ENCODE results near the gene EVI5L. TPM values are rescaled to one million over a fixed set of nuclear protein-coding genes. Genes with fewer than 3 reads are reported as not detected.

The EVI5L gene
- polyA plus RNA-seq, 3 donors: 0.76 to 5.7 (median 1.3) TPM

DNA sequence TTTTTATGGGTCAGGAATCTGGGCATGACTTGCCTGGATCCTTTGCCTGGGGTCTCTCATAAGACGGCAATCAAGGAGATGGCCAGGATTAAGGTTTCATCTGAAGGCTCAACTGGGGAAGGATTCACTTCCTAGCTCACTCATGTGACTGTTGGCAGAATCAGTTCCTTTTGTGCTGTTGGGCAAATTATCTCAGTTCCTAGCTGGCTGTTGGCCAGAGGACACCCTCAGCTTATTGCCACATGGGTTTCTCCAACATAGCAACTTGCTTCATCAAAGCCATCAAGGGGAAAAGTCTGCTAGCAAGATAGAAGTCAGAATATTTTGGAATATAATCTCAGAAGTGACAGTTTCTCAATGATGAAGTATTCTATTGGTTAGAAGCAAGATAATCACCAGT, 12.2 kb upstream of the EVI5L start:
- H3K9me3 Mint-ChIP-seq: peaks cover 13 to 49% (median 39%) of the 10 kb centered on the region in 7 donors
- Histone ChIP-seq H3K9me3 (replicated peaks in 1 of 2; ENCODE audit: control insufficient read depth in 1 of 2, insufficient read depth in 1 of 2, low read length in 2 of 2) (peaks cover 30 to 43% of the 10 kb centered on the region in 2 donors), H3K9ac (ENCODE audit: insufficient read depth, low read length, poor library complexity, severe bottlenecking) (no peak overlapping the region), H4K20me1 (ENCODE audit: insufficient read depth, low read length) (no peaks in the 10 kb centered on the region), H2AFZ (ENCODE audit: insufficient read depth, low read depth, low read length, poor library complexity, severe bottlenecking) (no peak overlapping the region), H3K27me3 (ENCODE audit: control insufficient read depth in 2 of 2, insufficient read depth in 2 of 2, low read length in 2 of 2) (peaks cover 0 to 9% of the 10 kb centered on the region in 2 donors), H3K4me3 (replicated peaks in 1 of 3; ENCODE audit: low read depth in 2 of 3, low read length in 3 of 3) (no peak overlapping the region), H3K4me1 (ENCODE audit: control insufficient read depth in 1 of 2, insufficient read depth in 2 of 2, low read length in 2 of 2) (peaks cover 12 to 14% of the 10 kb centered on the region in 2 donors), H3K4me2 (replicated peaks; ENCODE audit: extremely low read depth, low read length, poor library complexity, severe bottlenecking) (no peak overlapping the region), H3K36me3 (replicated peaks in 1 of 2; ENCODE audit: control insufficient read depth in 1 of 2, insufficient read depth in 2 of 2, low read length in 2 of 2) (no peaks in the 10 kb centered on the region), H3K79me2 (ENCODE audit: insufficient read depth, low read length) (no peaks in the 10 kb centered on the region), H3K27ac (ENCODE audit: low read depth in 1 of 2, low read length in 2 of 2) (no peak overlapping the region)
- DNase-seq: peak; percentile 33 to 46 (median 44)
- H3K27me3 Mint-ChIP-seq (ENCODE audit: low read depth in 3 of 3): peaks cover 4 to 16% (median 6%) of the 10 kb centered on the region in 3 donors
- peaks cover 0 to 8% of the 10 kb centered on the region in 2 donors for H3K36me3 Mint-ChIP-seq
- intact Hi-C loops (cut with micrococcal nuclease): no loop called here
- H3K27ac Mint-ChIP-seq: no peak overlapping the region
- H3K4me1 Mint-ChIP-seq: peaks cover 16% of the 10 kb centered on the region
- TF ChIP-seq, protein P1, sequence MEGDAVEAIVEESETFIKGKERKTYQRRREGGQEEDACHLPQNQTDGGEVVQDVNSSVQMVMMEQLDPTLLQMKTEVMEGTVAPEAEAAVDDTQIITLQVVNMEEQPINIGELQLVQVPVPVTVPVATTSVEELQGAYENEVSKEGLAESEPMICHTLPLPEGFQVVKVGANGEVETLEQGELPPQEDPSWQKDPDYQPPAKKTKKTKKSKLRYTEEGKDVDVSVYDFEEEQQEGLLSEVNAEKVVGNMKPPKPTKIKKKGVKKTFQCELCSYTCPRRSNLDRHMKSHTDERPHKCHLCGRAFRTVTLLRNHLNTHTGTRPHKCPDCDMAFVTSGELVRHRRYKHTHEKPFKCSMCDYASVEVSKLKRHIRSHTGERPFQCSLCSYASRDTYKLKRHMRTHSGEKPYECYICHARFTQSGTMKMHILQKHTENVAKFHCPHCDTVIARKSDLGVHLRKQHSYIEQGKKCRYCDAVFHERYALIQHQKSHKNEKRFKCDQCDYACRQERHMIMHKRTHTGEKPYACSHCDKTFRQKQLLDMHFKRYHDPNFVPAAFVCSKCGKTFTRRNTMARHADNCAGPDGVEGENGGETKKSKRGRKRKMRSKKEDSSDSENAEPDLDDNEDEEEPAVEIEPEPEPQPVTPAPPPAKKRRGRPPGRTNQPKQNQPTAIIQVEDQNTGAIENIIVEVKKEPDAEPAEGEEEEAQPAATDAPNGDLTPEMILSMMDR (IDR thresholded peaks at IDR 0.05): no peak
- H3K4me3 Mint-ChIP-seq: no peak overlapping the region
- WGBS (ENCODE audit: insufficient coverage): 33% methylated on average over 1 of the region's 1 CpG

DNA sequence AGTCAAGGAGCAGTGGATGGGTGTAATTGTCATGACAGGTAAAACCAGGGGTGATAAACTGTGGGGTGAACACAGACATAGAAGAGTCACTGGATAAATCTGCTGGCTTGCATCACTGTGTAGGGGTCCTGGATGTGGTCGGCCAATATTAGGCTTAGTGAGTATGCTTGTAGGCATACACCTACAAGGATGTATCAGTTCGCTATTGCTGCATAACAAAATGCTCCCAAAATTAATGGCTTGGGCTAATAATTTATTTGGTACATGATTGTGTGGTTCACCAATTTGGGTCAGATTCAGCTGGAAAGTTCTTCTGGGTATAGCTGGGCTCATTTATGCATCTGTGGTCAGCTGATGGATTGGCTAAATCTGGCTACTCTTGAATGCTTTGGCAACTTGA, 11.2 kb upstream of the EVI5L start:
- H3K9me3 Mint-ChIP-seq: peaks cover 13 to 45% (median 33%) of the 10 kb centered on the region in 7 donors
- Histone ChIP-seq H3K27me3 (ENCODE audit: control insufficient read depth in 2 of 2, insufficient read depth in 2 of 2, low read length in 2 of 2) (peaks cover 0 to 9% of the 10 kb centered on the region in 2 donors), H3K4me3 (replicated peaks in 1 of 3; ENCODE audit: low read depth in 2 of 3, low read length in 3 of 3) (no peak overlapping the region), H3K4me2 (replicated peaks; ENCODE audit: extremely low read depth, low read length, poor library complexity, severe bottlenecking) (no peak overlapping the region), H3K27ac (ENCODE audit: low read depth in 1 of 2, low read length in 2 of 2) (no peak overlapping the region), H3K4me1 (ENCODE audit: control insufficient read depth in 1 of 2, insufficient read depth in 2 of 2, low read length in 2 of 2) (peaks cover 12 to 14% of the 10 kb centered on the region in 2 donors), H2AFZ (ENCODE audit: insufficient read depth, low read depth, low read length, poor library complexity, severe bottlenecking) (no peak overlapping the region), H3K9me3 (replicated peaks in 1 of 2; ENCODE audit: control insufficient read depth in 1 of 2, insufficient read depth in 1 of 2, low read length in 2 of 2) (peaks cover 30 to 36% of the 10 kb centered on the region in 2 donors), H3K36me3 (replicated peaks in 1 of 2; ENCODE audit: control insufficient read depth in 1 of 2, insufficient read depth in 2 of 2, low read length in 2 of 2) (no peaks in the 10 kb centered on the region), H3K79me2 (ENCODE audit: insufficient read depth, low read length) (no peaks in the 10 kb centered on the region), H4K20me1 (ENCODE audit: insufficient read depth, low read length) (no peaks in the 10 kb centered on the region), H3K9ac (ENCODE audit: insufficient read depth, low read length, poor library complexity, severe bottlenecking) (no peak overlapping the region)
- no peak for DNase-seq
- H3K27me3 Mint-ChIP-seq (ENCODE audit: low read depth in 3 of 3): peaks cover 5 to 18% (median 6%) of the 10 kb centered on the region in 3 donors
- H3K27ac Mint-ChIP-seq: no peak overlapping the region
- intact Hi-C loops (cut with micrococcal nuclease): no loop called here
- H3K36me3 Mint-ChIP-seq: peaks cover 0 to 8% of the 10 kb centered on the region in 2 donors
- H3K4me1 Mint-ChIP-seq: peaks cover 16% of the 10 kb centered on the region
- 94% methylated on average over 2 of the region's 2 CpGs for WGBS (ENCODE audit: insufficient coverage)
- H3K4me3 Mint-ChIP-seq: no peak overlapping the region
- TF ChIP-seq, protein P1 (IDR thresholded peaks at IDR 0.05): no peak
